HCT116 (cell line): ENCODE results near the gene HLCS.

ENCODE experiments used
- ATF3 ChIP-seq: IDR thresholded peaks from 2 replicates; pipeline ENCODE4 v1.6.1; 2012
- CTCF ChIP-seq, 3 experiments: fragments of 200-600 bp in 1 of 3; sonication (generic) in 1 of 3; IDR thresholded peaks in 2 of 3; conservative IDR thresholded peaks in 1 of 3; 2 replicates each; pipeline ENCODE4 v1.5.1; 2012 to 2017; ENCODE audit warnings: low read depth in 2 of 3, low read length in 2 of 3, antibody characterized with exemption in 1 of 3, borderline replicate concordance in 1 of 3, control low read depth in 1 of 3, mild to moderate bottlenecking in 1 of 3, mixed read lengths in 1 of 3, mixed run types in 1 of 3, moderate library complexity in 1 of 3; ENCODE audit not compliant: insufficient read depth in 1 of 3
- EZH2 ChIP-seq: fragments of 200-600 bp; sonication (generic); IDR thresholded peaks from 2 replicates; pipeline ENCODE4 v1.6.1; 2017; ENCODE audit warnings: antibody characterized with exemption, mixed run types
- EZH2phosphoT487 ChIP-seq: fragments of 200-600 bp; IDR thresholded peaks from 2 replicates; pipeline ENCODE4 v1.6.1; 2018; ENCODE audit warnings: antibody characterized with exemption, borderline replicate concordance
- POLR2A ChIP-seq: IDR thresholded peaks from 2 replicates; pipeline ENCODE4 v1.7.0; 2011; ENCODE audit warnings: borderline replicate concordance; ENCODE audit not compliant: insufficient read depth, insufficient read length; ENCODE audit errors: extremely low read depth
- TCF7L2 ChIP-seq: IDR thresholded peaks from 2 replicates; pipeline ENCODE4 v1.7.0; 2011; ENCODE audit warnings: borderline replicate concordance, inconsistent platforms; ENCODE audit not compliant: insufficient read depth, insufficient read length; ENCODE audit errors: extremely low read depth

- TF ChIP-seq EZH2phosphoT487 (no peak), CTCF (IDR thresholded peaks at IDR 0.05 in 2 of 3, conservative IDR thresholded peaks at IDR 0.05 in 1 of 3; ENCODE audit: borderline replicate concordance in 1 of 3, insufficient read depth in 1 of 3, low read depth in 2 of 3, low read length in 2 of 3) (no peak), POLR2A (no peak), EZH2 (no peak), TCF7L2 (no peak), ATF3 (no peak)
Measured at GRCh38 chr21:36859744-36860501, 106.5 kb downstream of the HLCS start.
